Stimulated activated CD4-positive, alpha-beta T cell treated with anti-CD3 and anti-CD28 coated beads, TNF-alpha, amount 100 ng/mL, for 1 hour (primary cell): ENCODE results near the gene CHRDL1.
"Not testable (repeated sequence)": the region's sequence is repeated elsewhere in the genome, so short reads cannot be mapped to it uniquely, and the experiment has no call there.

Experiments
- DNase-seq, 3 donors: peaks; one replicate each; pipeline ENCODE4 v3.0.0-alpha.2; 2020; ENCODE audit warnings: low read depth in 3 of 3, low spot score in 1 of 3

CHRDL1 gene

DNA sequence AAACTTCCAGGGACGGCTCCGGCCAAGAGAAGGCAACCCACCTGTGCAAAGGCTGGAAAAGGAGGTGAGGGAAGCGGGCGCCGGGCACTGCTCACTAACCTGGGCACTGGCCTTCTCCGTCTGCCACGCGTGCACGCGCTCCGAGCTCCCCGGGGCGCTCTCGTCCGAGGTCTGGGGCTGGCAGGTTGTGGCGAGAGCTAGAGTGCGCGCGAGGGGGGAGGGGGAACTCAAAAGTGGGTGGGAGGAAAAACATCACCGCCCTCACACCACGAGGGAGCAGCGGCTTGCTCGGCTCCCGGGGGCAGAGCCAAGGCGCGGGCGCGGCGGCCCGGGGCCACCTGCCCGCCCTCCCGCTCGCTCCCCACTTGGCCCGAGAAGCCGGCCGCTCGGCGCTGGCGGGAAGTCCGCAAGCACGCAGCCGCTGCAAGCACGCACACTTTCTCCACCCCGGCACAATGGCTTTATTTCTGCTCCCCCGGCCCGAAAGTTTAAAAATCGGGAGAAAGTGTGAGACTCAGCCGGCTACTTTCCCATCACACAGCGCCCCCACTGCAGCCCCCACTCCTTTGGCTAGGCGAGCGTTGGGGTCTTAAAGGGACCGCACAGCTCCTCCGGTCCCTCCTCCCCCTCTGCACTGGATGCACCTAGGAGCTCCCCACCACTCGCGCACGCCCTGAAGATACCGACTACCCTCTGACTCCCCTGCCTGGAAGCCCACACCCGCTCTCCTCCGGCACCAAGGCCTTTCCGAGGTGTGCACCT, at the start of gene CHRDL1:
Gene CHRDL1, minus strand, starts transcription at position 173 of the 762 bp plus-strand sequence. CDS start 3,636 bp downstream, outside the sequence.
- no peak for DNase-seq

DNA sequence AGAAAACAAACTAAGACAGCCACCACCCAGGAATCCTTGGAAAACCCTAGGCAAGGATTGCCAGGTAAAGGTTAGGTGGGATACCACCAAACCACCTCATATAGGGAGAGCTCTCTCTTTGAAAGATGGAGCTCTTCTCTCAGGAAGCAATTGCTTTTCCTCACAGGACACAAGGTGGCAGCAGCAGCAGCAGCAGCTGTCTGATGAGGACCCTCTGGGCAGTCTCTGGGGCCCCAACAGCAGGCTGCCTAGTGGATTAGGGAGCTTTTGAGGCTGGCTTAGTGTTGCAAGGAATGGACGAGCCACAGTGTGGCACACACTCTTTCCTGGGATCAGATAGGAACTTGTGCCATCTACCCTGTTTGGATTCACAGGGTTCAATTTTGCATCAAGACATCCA, 41.4 kb upstream of the CHRDL1 start:
- no peak for DNase-seq

DNA sequence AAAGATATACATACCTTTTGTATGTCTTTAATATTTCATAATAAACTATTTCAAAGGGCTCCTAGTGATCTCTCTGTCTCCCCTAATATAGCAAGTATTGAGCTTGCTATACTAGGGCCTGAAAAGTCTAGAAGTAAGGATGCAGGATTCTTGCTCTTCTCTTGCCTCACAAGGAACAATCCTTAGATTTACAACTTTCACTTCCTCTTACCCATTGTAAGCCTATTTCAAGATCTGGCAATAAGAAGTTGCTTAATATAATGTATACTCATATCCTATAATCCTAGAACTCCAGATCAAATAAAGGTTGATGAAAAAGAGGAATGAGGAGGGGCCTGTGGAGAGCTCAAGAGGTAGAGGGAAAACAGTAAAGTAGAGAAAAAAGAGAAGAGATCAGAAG, 40.8 kb upstream of the CHRDL1 start:
- DNase-seq = no peak

GRCh38 chrX:110836001-110836400, 40.4 kb upstream of the CHRDL1 start:
- DNase-seq = no peak

DNA sequence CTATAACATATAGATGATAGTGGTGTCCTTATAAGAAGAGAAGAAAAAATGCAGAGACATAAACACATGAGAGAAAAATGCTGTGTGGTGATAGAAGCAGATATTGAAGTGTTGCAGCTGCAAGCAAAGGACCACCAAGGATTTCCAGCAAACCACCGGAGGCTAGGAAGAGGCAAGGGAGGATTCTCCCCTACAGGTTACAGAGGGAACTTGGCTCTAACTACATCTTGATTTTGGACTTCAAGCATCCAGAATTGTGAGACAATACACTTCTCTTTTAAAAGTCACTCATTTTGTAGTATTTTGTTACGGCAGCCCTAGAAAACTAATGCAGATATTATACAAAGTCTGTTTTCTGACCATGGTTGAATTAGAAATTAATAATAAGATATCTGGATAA, 30.4 kb upstream of the CHRDL1 start:
- no peak for DNase-seq

- not testable (repeated sequence) for DNase-seq
Observed at GRCh38 chrX:110816543-110816942, 20.9 kb upstream of the CHRDL1 start.

DNA sequence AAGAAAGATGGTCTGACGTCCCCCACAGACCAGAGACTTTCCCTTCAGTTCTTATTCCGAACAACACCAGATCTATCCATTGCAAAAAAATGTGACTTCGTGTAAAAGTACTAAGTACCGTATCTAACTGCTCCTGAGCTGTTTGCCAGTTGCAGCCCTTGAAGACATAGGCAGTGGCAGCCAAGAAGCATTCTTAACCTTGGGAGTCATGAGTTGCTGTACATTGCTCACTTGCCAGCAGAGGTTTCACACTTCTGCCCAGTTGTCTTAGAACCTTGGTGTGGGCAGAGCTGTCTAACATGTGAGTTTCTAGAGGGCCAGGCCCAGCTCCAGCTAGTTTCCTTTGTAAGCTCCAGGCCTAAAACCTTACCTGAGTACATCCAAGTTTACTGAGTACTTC, 10.5 kb upstream of the CHRDL1 start:
- DNase-seq = no peak

DNA sequence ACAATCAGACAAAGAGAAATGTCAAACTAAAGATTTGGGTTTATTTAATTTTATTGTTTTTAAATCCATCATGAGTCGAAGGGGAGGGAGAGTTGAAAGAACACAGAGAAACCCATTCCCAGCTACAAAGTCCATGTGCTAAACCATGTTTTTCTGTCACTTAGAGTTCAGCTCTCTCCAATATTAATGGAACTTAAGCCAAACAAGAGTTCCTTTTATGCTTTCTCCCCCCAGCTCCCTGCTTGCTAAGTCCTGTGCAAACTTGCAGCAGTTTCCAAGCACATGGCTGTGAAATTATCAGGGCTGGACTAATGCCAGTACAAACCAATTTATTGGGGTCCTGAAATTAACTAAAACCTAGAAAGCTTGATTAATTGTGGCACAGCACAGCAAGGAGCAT, 9.7 kb upstream of the CHRDL1 start:
- DNase-seq = no peak

DNA sequence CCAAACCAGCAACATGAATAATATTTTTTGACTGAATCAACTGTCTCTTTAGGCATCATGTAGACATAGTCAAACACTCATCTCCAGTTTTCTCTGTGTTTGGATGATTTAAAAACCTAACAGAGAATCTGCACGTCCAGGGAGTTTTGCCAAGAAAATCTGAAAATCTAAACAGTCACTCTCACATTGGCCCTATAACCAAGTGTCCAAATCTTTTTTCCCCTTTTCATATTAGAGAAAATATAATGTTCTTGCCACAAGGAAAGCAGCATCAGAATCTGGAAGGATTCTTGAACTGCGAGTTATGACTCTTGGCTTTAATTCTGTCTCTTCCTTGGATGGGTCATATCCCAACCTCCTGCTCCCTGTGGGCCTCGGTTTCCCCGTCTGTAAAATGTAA, 8.8 kb upstream of the CHRDL1 start:
- no peak for DNase-seq

- no peak for DNase-seq
Observed at GRCh38 chrX:110803506-110803905, 7.9 kb upstream of the CHRDL1 start.

GRCh38 chrX:110796407-110796697, 735 bp upstream of the CHRDL1 start:
- no peak for DNase-seq

- no peak for DNase-seq
Observed at GRCh38 chrX:110794601-110795000, 1.0 kb downstream of the CHRDL1 start.

DNA sequence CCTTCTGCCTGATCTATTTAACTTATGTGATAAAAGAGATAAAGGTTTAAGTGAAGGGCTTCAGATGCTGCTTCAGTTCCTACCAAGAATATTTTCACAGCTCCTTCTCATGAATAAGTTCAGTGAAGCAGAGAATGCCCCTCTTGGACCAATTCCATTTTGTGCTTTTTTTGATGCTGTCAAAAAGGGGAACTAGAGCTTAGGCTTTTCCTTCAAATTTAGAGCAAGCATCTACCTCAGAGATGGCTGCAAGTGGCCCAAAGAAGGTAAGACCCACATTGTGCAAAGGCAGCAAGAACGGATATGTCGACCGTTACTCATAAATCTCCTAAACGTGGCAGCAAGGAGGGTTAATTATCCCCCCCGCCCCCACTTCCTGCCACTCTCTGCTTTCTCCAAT, 4.5 kb downstream of the CHRDL1 start:
- DNase-seq = no peak

DNA sequence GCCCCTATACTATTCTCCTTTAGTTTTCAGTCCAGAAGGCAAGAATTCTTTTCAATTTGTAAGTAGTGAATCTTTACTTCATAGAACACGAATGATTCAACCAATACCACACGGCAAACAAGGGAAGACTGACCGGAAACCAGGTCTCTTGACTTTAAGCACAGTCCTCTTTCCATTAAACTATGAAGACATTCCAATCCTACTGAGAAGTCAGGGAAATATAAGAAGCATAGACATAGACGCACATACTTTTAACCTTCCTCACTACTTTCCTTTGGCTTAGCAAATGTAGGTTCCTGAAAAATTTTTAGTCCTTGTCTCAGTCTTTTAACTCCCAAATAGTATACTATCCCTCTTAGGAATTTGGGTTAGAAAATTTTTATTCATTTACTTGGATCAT, 9.1 kb downstream of the CHRDL1 start:
- DNase-seq = no peak

DNA sequence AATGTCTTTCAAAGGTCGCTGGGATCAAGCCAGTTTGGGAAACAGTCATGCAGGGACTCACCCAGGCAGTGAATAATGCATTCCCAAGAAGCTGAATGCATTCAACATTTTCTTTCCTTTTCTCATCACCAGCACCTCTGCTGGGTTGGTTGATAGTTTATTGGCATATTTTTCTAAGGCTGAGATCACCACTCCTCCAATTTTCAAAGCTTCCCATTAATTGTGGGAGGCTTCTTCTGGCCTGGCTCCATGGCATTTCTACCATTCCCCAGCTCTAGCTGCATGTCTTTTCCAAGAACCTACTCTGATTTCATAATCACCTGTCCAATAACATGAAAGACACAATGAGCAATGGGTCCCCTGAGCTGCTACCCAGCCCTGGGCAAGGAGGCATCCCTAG, 35.8 kb downstream of the CHRDL1 start:
- no peak for DNase-seq

GRCh38 chrX:110758781-110759422, 36.7 kb downstream of the CHRDL1 start:
- DNase-seq = no peak

DNA sequence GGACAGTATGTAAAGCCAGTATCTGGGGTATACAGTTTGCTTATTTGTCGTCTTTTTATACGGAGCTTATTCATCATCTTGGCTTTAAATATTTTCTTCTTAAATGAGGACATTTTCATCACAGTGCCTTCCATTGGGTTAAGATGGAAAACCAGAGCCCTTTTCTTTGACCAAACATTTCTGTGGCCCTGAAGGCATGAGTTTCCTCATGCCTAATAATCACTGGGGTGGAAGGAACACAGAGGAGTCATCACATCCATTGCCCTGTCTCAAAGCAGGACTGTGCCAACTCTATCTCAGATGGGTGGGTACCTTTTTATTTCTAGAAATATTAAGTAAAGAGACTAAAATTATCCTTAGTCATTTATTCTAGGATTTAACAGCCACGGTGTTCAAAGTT, 40.0 kb downstream of the CHRDL1 start:
- DNase-seq = no peak

DNA sequence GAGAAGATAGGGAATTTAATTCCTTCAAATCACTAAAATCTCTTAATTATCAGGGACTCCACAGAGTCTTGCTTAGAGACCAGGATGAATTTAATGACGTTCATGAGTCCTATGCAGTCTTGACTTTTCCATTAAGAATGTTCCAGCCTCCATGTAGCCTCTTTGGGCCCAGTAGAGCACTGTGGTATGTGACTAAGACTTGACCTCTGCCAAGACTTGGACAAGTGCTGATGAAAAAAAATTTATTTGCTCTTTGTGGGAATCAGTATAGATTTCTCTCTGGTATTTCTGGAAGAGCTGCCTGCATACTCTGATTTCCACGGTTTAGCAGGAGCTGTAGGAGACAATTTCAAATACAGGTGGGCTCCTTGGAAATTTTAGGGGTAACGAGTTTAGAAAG, 40.6 kb downstream of the CHRDL1 start:
- no peak for DNase-seq

DNA sequence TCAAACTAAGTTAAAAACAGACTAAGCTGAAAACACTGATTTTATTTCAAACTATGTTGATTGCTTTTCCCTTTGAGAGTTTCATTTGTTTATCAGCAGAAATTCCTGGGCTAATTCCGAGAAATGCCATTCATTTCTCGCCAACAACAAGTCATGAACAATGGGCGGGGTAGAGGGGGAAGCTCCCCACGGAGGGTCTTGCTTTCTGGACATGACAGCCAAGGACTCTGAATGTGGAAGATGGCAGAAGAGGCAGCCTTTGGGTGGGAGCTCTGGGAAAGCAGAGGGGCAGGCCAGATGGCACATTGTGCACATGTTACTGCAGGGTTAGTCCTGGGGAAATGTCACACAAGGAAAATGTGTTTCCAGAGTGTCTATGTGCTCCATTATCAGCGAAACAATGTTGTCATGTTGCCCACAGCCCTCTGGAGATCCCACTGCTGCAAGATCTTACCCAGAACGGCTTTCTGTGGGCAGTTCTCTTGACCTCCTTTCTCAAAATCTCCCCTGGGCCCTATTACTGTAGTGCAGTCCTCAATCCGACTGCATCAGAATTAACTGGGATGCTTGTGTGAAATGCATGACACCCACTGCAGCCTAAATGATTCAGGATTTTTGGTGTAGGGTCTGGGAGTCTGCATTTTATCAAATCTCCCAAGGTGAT, 45.0 kb downstream of the CHRDL1 start:
- DNase-seq = no peak

DNA sequence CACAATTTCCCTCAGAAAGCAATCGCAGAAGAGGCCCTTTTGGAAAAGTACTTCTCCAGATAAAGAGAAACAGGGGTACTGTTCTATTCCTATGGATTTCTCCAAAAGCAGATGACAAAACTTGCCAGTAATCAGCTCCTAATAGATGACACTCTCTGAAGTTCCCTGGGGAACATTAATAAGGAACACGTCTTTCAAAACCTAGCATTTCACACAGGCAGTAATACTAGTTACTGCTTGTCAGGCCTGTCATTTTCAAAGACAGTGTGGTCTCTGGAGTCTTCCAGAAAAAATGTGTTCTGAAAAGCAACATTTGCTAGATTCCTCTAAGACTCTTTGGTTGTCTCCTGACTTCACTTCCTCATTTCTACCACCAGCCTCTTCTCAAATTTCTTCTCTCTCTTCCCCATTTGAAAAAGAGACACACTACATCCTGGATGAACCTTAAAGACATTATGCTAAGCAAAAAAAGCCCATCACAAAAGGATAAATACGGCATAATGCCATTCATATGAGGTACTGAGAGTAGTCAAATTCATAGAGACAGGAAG, 47.3 kb downstream of the CHRDL1 start:
- no peak for DNase-seq

- DNase-seq = no peak
Observed at GRCh38 chrX:110746014-110746413, 49.6 kb downstream of the CHRDL1 start.

- no peak for DNase-seq
Observed at GRCh38 chrX:110745288-110745687, 50.3 kb downstream of the CHRDL1 start.
